Upper lobe of left lung (tissue), 4 donors: ENCODE data around the gene GFRA1.

Experiments used
- POLR2A ChIP-seq, 4 donors: fragments of 450-650 bp; IDR thresholded peaks; one replicate each; pipeline ENCODE4 v1.5.1; 2016 to 2017; ENCODE audit warnings: antibody characterized with exemption in 4 of 4, mild to moderate bottlenecking in 2 of 4
- POLR2AphosphoS5 ChIP-seq, 2 donors: sonication (generic); formaldehyde crosslinking; IDR thresholded peaks; one replicate each; pipeline ENCODE4 v1.5.1; 2017; ENCODE audit warnings: antibody characterized with exemption in 2 of 2

DNA sequence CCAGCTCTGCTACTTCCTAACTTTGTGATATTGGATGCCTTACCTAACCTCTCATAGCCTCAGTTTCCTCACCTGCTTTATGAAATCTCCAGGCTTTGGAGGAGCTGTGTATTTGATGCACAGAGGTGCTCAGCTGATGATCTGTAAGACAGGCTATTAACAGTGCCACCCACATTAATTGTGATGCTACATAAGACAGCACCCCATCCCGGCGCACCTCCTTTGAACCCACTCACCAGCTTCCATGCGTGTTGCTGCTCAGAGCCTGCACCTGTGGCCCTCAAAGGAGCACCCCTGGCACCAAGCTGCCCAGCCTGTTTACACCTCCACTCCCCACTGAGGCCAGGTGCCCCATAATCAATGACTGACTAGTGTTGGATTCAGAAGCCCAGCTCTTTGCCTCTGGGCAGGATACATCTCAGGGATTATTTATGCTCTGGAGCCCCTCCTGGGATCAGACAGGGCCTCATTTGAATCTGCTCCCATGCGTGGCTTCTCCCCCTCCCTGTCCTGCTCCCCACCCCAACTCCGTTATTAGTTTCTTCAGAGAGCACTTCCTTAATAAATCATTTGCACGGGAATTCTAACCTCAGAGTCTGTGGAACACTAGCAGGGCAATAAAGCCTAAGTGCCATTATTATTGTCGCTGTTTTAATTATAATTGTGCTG, 87.7 kb downstream of the GFRA1 start:
- no peak for TF ChIP-seq POLR2A (IDR thresholded peaks at IDR 0.05)
- no peak for TF ChIP-seq POLR2AphosphoS5 (IDR thresholded peaks at IDR 0.05)
